Transverse colon (tissue), 4 donors: ENCODE results near the gene PRF1. TPM values are rescaled to one million over a fixed set of nuclear protein-coding genes. Genes with fewer than 3 reads are reported as not detected.

ENCODE experiments used
- DNase-seq: peaks from one replicate; pipeline ENCODE4 v3.0.0-alpha.2; 2019
- H3K27ac ChIP-seq, 4 donors: fragments of 200-600 bp; sonication (generic); 2 replicates each; pipeline ENCODE4 v1.5.1; 2016 to 2018; ENCODE audit warnings: inconsistent platforms in 4 of 4
- H3K27me3 ChIP-seq: fragments of 200-600 bp; sonication (generic); 2 replicates; pipeline ENCODE4 v1.5.1; 2017; ENCODE audit warnings: inconsistent platforms
- H3K36me3 ChIP-seq, 4 donors: fragments of 200-600 bp; sonication (generic); 2 replicates each; pipeline ENCODE4 v1.5.1; 2017 to 2019; ENCODE audit warnings: inconsistent platforms in 4 of 4
- H3K4me1 ChIP-seq, 4 donors: fragments of 200-600 bp; sonication (generic); 2 replicates each; pipeline ENCODE4 v1.5.1; 2017 to 2020; ENCODE audit warnings: inconsistent platforms in 4 of 4
- H3K4me3 ChIP-seq, 4 donors: fragments of 200-600 bp; sonication (generic); 1 replicate in 1 of 4; 2 replicates in 3 of 4; pipeline versions ENCODE4 v1.5.1 to v1.6.1; 2017 to 2019; ENCODE audit warnings: inconsistent platforms in 4 of 4
- H3K9me3 ChIP-seq, 2 donors: fragments of 200-600 bp; sonication (generic); 2 replicates each; pipeline ENCODE4 v1.5.1; 2017 to 2019; ENCODE audit warnings: inconsistent platforms in 2 of 2
- CTCF ChIP-seq, 5 experiments: fragments of 200-600 bp in 3 of 5; fragments of 450-650 bp in 2 of 5; sonication (generic) in 3 of 5; IDR thresholded peaks; 1 replicate in 2 of 5; 2 replicates in 3 of 5; pipeline ENCODE4 v1.5.1; 2016 to 2017; ENCODE audit warnings: antibody characterized with exemption in 5 of 5, inconsistent platforms in 3 of 5, mild to moderate bottlenecking in 2 of 5, moderate library complexity in 1 of 5
- EP300 ChIP-seq: sonication (generic); formaldehyde crosslinking; IDR thresholded peaks from one replicate; pipeline ENCODE4 v1.6.1; 2017; ENCODE audit warnings: antibody characterized with exemption, low read depth
- POLR2A ChIP-seq: fragments of 450-650 bp; IDR thresholded peaks from one replicate; pipeline ENCODE4 v1.6.1; 2016; ENCODE audit warnings: antibody characterized with exemption, mild to moderate bottlenecking, moderate library complexity
- POLR2AphosphoS5 ChIP-seq, 3 donors: sonication (generic); formaldehyde crosslinking; IDR thresholded peaks; one replicate each; pipeline ENCODE4 v1.6.1; 2016; ENCODE audit warnings: antibody characterized with exemption in 3 of 3
- WGBS, 2 donors: methylation state at CpG; one replicate each; pipeline ENCODE4 v1.1.5; 2018; ENCODE audit warnings: low coverage in 1 of 2; 5-methylcytosine and 5-hydroxymethylcytosine counted together
- in situ Hi-C, 4 donors: fragments of 200-750 bp; cut with MboI; loops; one replicate each; pipeline versions ENCODE4 v1.15.0 to v1.15.1; 2017; ENCODE audit warnings: low sequenced_read_pairs in 3 of 4, low pct_ligation_motif_present in 1 of 4, low pct_unique_long_range_greater_than_20kb in 1 of 4
- intact Hi-C: fragments of 100-400 bp; cut with DNase I; formaldehyde crosslinking; loops from one replicate; pipeline ENCODE4 v1.15.1; 2023; ENCODE audit warnings: low total_unique reads
- total RNA-seq, 4 donors: library from RNA; depleted of rRNA; stranded (reverse); fragments of >200 nt; gene quantifications; one replicate each; pipeline ENCODE4 v1.1.0, GENCODE V29; 2016

Gene PRF1
- total RNA-seq, 4 donors from 2014 or later: 0.80 to 12.7 (median 6.0) TPM

- WGBS, 2 donors: 94% methylated on average over 11 of the region's 11 CpGs; no CpG with 5 or more reads in 1 of the 2 donors
- in situ Hi-C loops (loop anchor here in 1 of 4 donors (10.0 kb wide), 1 partner anchor 198 kb away; no protein-coding TSS in a partner anchor), intact Hi-C loops (no loop called here)
- no peak for TF ChIP-seq POLR2AphosphoS5 (IDR thresholded peaks at IDR 0.05)
- TF ChIP-seq EP300: no peak
- TF ChIP-seq POLR2A: no peak
- no peak for TF ChIP-seq CTCF (IDR thresholded peaks at IDR 0.05)
- Histone ChIP-seq H3K9me3 (no peaks in the 10 kb centered on the region), H3K36me3 (no peaks in the 10 kb centered on the region), H3K4me1 (peaks cover 0 to 15% (median 5%) of the 10 kb centered on the region in 4 donors), H3K27me3 (no peaks in the 10 kb centered on the region), H3K27ac (no peak overlapping the region), H3K4me3 (no peak overlapping the region)
- DNase-seq: no peak
Observed at GRCh38 chr10:70557086-70557845, 45.3 kb downstream of the PRF1 start.

- Histone ChIP-seq H3K4me3 (no peak overlapping the region), H3K27ac (no peak overlapping the region), H3K4me1 (peaks cover 0 to 9% (median 5%) of the 10 kb centered on the region in 4 donors), H3K27me3 (no peaks in the 10 kb centered on the region), H3K9me3 (no peaks in the 10 kb centered on the region), H3K36me3 (no peaks in the 10 kb centered on the region)
- in situ Hi-C loops (loop anchor here in 1 of 4 donors (10.0 kb wide), 1 partner anchor 199 kb away; no protein-coding TSS in a partner anchor), intact Hi-C loops (no loop called here)
- no peak for DNase-seq
- TF ChIP-seq CTCF (IDR thresholded peaks at IDR 0.05): no peak
- TF ChIP-seq POLR2AphosphoS5 (IDR thresholded peaks at IDR 0.05): no peak
- no peak for TF ChIP-seq POLR2A
- no peak for TF ChIP-seq EP300
- 91% methylated on average over 11 of the region's 11 CpGs; no CpG with 5 or more reads in 1 of the 2 donors for WGBS, 2 donors
Observed at GRCh38 chr10:70555371-70555770, 47.2 kb downstream of the PRF1 start.

- WGBS, 2 donors: 81 to 88% methylated on average over 4 to 6 of the region's 6 CpGs
- in situ Hi-C loops (loop anchor here in 3 of 4 donors (5.0 to 10.0 kb wide), 3 partner anchors 202 to 210 kb away; no protein-coding TSS in a partner anchor), intact Hi-C loops (no loop called here)
- DNase-seq: no peak
- Histone ChIP-seq H3K9me3 (no peaks in the 10 kb centered on the region), H3K36me3 (no peaks in the 10 kb centered on the region), H3K27me3 (no peaks in the 10 kb centered on the region), H3K4me3 (no peak overlapping the region), H3K4me1 (no peaks in the 10 kb centered on the region), H3K27ac (peak overlapping the region in 2 of 4 donors; percentile 42 to 51)
- no peak for TF ChIP-seq EP300
- no peak for TF ChIP-seq CTCF (IDR thresholded peaks at IDR 0.05)
- no peak for TF ChIP-seq POLR2A
Observed at GRCh38 chr10:70552586-70552985, 50.0 kb downstream of the PRF1 start.

- Histone ChIP-seq H3K27ac (peak overlapping the region in 3 of 4 donors; percentile 27 to 51 (median 36)), H3K27me3 (no peaks in the 10 kb centered on the region), H3K4me1 (no peaks in the 10 kb centered on the region), H3K9me3 (no peaks in the 10 kb centered on the region), H3K36me3 (no peaks in the 10 kb centered on the region), H3K4me3 (no peak overlapping the region)
- peak; percentile 34 for DNase-seq
- intact Hi-C loops: no loop called here
- 81 to 82% methylated on average over 11 to 19 of the region's 19 CpGs for WGBS, 2 donors
- in situ Hi-C loops: loop anchor here in 3 of 4 donors (5.0 to 10.0 kb wide), 3 partner anchors 203 to 210 kb away; no protein-coding TSS in a partner anchor
- no peak for TF ChIP-seq EP300
- no peak for TF ChIP-seq POLR2A
- TF ChIP-seq CTCF (IDR thresholded peaks at IDR 0.05): no peak
- TF ChIP-seq POLR2AphosphoS5 (IDR thresholded peaks at IDR 0.05): peak; percentile 39 to 51 (median 49)
Observed at GRCh38 chr10:70551971-70552422, 50.5 kb downstream of the PRF1 start.
